ENCODE data around the gene L3MBTL1.

DNA sequence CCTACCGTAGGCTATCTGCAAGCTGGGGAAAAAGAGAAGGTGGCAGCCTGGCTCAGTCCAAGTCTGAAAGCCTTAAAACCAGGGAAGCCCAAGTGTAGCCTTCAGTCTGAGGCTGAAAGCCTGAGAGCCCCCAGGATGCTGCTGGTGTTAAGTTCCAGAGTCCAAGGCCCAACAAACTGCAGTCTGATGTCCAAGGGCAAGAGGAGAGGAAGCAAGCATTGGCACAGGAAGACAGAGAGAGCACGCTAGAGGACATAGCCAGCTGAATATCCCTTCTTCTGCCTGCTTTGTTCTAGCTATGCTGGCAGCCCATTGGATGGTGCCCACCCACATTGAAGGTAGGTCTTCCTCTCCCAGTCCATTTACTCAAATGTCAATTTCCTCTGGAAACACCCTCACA is 12.1 kb upstream of the L3MBTL1 start:
- TF ChIP-seq, protein P1, sequence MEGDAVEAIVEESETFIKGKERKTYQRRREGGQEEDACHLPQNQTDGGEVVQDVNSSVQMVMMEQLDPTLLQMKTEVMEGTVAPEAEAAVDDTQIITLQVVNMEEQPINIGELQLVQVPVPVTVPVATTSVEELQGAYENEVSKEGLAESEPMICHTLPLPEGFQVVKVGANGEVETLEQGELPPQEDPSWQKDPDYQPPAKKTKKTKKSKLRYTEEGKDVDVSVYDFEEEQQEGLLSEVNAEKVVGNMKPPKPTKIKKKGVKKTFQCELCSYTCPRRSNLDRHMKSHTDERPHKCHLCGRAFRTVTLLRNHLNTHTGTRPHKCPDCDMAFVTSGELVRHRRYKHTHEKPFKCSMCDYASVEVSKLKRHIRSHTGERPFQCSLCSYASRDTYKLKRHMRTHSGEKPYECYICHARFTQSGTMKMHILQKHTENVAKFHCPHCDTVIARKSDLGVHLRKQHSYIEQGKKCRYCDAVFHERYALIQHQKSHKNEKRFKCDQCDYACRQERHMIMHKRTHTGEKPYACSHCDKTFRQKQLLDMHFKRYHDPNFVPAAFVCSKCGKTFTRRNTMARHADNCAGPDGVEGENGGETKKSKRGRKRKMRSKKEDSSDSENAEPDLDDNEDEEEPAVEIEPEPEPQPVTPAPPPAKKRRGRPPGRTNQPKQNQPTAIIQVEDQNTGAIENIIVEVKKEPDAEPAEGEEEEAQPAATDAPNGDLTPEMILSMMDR (IDR thresholded peaks at IDR 0.05; ENCODE audit: low read length) = no peak
- TF ChIP-seq EZH2phosphoT487 (IDR thresholded peaks at IDR 0.05; ENCODE audit: low read length) (no peak), EZH2 (optimal IDR thresholded peaks at IDR 0.05; ENCODE audit: low read depth, low read length) (no peak)
